Brain pericyte (primary cell): ENCODE data around the gene DOCK2.
"Not testable (repeated sequence)": the region's sequence is repeated elsewhere in the genome, so short reads cannot be mapped to it uniquely, and the experiment has no call there.

Experiments used
- DNase-seq: peaks from one replicate; pipeline ENCODE4 v3.0.0-alpha.2; 2012; ENCODE audit warnings: low read depth, low spot score

DOCK2 gene

GRCh38 chr5:169754737-169755136 lies 117.7 kb downstream of the DOCK2 start:
- DNase-seq: no peak

- DNase-seq: no peak
Measured at GRCh38 chr5:169756071-169756765, 119.1 kb downstream of the DOCK2 start.

DNA sequence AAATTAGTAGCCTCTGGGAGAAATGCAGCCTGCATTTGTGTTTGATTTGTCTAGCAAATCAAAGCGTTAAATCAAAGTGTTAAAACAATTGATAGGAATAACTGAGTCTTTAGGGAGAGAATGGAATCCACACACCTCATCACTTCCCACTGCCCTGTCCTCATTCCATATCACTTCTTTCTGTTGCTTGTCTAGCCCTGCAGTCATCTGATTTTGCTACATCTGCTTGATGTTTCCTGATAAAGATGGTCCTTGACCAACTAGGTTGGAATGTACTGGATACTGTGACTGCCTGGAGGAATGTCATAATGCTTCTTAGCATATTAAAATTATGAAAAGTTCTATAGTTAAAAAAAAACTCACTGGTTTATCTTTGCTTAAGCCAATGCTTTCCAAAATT lies 119.9 kb downstream of the DOCK2 start:
- DNase-seq: no peak

- DNase-seq: no peak
Measured at GRCh38 chr5:169758886-169759285, 121.8 kb downstream of the DOCK2 start.

- DNase-seq: no peak
Measured at GRCh38 chr5:169760229-169760628, 123.2 kb downstream of the DOCK2 start.

- no peak for DNase-seq
Measured at GRCh38 chr5:169762338-169763095, 125.4 kb downstream of the DOCK2 start.

DNA sequence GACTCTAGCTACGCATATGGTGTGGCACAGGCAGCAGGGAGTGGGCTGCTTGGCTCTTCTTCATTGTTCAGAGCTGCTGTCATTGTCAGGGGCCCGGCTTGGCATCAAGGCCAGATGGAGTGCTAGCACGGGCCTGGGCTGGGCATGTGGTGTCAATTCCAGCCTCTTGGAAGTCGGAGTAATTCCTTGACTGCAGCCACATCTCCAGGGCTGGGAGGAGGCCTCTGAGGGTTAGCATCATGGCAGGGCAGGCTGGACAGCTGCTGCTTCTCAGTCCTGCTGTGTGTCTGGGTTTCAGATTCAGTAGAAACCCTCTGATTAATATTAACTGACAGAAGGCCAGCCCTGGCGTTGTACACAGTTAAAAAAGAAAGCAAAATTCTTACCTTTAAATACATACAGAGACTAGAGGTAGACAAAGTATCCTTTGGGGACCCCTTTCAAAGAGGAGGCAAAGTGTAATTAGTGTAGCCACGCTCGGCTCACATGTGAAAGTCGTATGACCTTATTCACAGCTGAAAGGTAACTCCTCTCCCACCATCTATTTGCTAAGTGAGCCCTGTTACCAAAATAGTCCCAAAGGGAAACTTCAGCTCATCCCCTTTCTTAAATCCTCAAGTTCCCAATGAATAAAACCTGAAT lies 126.4 kb downstream of the DOCK2 start:
- DNase-seq: no peak

- DNase-seq: no peak
Measured at GRCh38 chr5:169764018-169764378, 126.9 kb downstream of the DOCK2 start.

DNA sequence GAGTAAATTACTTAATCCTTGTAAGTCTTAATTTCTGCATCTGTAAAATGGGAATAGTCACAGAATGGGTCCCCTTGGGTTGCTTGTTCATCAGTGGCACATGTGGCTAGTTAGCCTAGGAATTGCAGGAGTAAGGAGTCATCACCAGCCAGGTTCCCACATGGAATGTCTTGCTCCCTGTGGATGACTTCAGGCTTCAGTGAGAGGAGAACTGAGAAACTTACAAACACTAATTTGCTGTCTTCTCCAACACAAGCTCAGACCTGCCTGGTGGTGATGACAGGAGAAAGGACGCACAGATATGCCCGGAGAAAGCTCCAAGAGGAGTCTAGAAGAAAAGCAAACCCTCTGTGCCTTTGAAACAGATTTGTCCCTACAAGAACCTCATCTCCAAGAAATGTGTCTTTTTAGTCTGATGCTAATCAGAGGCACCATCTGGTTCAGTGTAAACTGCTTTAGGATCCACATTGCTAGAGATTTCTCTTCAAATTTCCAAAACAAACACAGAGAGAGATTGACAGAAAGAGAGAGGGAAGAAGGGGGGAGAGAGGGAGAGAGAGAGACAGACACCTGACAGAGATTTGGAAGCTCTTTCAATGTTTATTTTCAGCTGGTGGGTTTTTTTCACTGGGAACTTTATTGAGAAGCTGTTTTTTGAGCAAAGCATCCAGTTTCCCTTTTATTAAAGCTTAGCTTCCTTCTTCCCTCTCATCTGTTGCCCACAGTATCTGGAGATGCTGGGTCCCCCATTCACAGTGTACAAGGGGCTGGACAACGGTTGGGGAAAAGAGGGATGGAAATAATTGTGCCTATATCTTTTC lies 128.3 kb downstream of the DOCK2 start:
- DNase-seq: no peak

GRCh38 chr5:169766943-169767342 lies 129.9 kb downstream of the DOCK2 start:
- not testable (repeated sequence) for DNase-seq

- no peak for DNase-seq
Measured at GRCh38 chr5:169767938-169768337, 130.9 kb downstream of the DOCK2 start.

- no peak for DNase-seq
Measured at GRCh38 chr5:169768416-169768815, 131.3 kb downstream of the DOCK2 start.

- DNase-seq: no peak
Measured at GRCh38 chr5:169770109-169770508, 133.0 kb downstream of the DOCK2 start.

DNA sequence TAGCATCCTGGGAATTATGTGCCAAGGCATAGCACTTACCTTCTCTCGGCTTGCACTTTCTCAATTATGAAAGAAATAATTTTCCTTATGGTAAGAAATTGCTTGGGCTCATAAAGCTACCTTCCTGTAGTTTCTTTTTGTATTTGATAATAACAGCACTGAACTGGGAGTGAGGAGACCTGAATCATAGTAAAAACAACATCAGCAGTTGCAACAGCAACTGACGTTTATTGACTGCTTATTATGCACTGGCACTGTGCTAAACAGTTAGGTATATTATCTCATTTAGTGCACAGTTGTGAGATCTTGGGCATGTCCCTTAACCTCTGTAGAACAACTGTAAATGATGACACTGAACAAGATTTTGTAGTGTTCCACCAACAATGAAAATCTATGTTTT lies 135.2 kb downstream of the DOCK2 start:
- DNase-seq: no peak

DNA sequence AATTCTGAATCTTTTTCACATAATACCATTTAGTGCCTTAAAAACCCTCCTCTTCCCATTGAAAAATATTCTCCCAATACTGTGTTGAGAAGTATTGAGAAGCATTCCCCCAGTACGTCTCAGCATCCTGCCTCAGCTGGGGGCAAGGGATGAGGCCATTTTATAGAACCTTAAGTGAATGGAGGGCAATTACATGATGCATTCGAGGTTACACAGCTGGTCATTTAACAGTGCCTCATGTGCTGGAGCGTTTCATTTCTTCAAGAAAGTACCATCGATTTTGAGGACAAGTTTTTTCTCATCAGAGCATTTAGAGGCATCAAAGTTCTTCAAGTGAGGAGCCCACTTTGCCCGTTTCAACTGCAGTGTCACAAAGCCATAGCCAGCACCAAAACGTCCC lies 135.6 kb downstream of the DOCK2 start:
- DNase-seq: no peak

DNA sequence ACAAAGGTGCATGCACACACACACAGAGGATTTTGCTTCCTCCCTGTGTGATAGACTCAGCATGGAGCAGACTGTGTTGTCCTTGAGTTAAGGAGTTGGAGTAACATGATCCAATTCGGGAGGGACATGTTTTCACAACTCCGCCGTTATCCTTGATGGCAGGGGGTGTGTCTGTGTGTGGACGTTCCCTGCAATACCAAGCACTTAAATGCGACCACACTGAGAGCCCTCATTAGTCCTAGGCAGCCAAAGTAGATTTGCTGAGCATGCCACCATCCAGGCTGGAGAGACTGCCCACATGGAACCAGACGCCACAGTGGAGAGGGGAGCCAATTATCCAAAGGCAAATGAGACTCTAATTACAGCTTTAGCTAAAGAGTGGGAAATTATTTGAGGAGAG lies 140.1 kb downstream of the DOCK2 start:
- DNase-seq: no peak

DNA sequence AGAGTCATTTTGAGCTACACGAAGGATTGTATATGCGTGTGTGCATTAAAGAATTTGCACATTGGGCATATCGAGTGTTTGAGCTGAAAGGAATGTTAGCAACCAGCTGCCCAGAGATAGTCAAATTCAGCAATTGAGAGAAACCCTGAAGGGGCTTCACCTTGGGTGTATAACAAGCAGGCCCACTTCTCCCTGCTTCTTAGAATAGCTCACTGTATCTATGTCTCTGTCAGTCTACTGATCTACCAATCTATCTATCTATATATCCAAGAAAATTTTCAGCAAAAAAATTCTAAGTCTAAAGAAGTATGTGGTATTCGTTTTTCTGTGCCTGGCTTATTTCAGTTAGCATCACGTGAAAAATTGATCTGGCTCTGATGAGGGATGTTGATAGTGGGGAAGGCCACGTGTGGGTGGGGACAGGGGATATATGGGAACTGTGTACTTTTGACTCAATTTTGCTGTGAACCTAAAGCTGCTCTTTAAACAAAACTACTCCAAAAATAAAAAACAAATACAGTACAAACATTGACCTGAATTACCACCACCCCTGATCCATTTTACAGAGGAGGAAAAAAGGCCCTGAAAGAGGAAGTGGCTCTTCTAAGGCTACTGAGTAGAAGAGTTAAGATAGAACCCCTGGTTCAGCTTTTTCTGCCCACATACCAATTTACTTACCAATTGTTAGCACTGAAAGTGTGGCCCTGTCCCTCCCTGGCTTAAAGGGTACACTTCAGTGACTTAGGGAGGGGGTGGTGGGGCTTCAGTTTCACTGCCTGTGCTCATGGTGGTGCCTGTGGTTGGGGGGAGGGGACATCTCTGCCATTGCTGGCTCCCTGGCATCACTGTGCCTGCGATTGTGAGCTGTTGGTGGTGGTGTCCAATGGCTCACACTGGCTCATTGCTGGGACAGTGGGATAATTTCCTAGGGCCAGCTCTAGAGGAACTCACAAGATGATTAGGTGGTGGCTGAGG lies 141.8 kb downstream of the DOCK2 start:
- no peak for DNase-seq

- DNase-seq: no peak
Measured at GRCh38 chr5:169781420-169782345, 144.6 kb downstream of the DOCK2 start.

DNA sequence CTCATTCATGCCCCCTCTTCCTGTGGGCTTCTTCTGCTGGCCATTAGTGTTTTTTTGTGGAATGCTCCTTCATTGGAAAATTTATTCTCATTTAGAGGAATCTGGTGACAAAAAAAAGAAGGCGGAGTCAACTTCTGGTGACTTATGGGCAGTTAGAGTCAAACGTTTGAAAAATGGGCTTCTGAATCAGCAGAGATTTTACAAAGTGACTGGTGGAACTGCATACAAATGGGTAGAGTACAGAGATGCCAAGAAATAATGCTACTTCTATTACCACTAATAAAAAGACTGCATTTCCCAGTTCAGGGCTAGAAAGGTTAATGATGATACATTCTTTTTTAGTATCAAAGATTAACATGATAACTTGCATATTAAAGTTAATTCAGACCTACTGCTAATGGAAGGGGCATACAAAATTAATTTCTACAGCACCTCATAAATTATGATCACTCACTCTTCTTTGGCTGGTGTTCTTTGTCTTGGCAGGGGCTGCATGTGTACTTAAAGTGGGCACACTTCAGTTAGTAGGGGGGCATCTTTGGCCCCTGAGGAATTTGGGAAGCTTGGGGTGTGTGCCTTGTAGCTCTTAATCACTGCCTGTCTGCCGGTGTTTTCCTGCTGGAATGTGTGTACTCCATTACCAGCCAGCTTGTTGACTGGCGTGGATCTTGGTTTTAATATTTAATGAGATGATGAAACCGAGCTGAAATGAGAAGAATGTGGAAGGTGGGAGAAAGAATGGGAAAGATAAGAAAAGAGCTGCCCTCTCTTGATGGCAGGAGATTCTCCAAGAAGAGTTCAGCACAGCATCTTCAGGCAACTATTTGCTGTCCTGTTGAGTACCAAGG lies 148.9 kb downstream of the DOCK2 start:
- no peak for DNase-seq
